HG03039 (cell line): ENCODE data around the gene PBOV1.
"Not testable (repeated sequence)": the region's sequence is repeated elsewhere in the genome, so short reads cannot be mapped to it uniquely, and the experiment has no call there.

Source experiments
- ATAC-seq: cut with Tn5 transposase; IDR thresholded peaks from one replicate; pipeline ENCODE4 v1.9.1; 2021; ENCODE audit warnings: mild to moderate bottlenecking, moderate library complexity; ENCODE audit not compliant: unreplicated experiment

The PBOV1 gene

GRCh38 chr6:138238368-138238767, 20.1 kb upstream of the PBOV1 start:
- no peak for ATAC-seq

- no peak for ATAC-seq
Measured at GRCh38 chr6:138237463-138237862, 19.2 kb upstream of the PBOV1 start.

GRCh38 chr6:138235693-138236092, 17.4 kb upstream of the PBOV1 start:
- no peak for ATAC-seq

- ATAC-seq, result no peak
Measured at GRCh38 chr6:138235205-138235604, 16.9 kb upstream of the PBOV1 start.

GRCh38 chr6:138234363-138234762, 16.1 kb upstream of the PBOV1 start:
- no peak for ATAC-seq

GRCh38 chr6:138231381-138231886, 13.1 kb upstream of the PBOV1 start:
- ATAC-seq, result no peak

GRCh38 chr6:138230759-138231380, 12.6 kb upstream of the PBOV1 start:
- no peak for ATAC-seq

GRCh38 chr6:138230221-138230620, 11.9 kb upstream of the PBOV1 start:
- no peak for ATAC-seq

GRCh38 chr6:138229663-138230179, 11.4 kb upstream of the PBOV1 start:
- no peak for ATAC-seq

GRCh38 chr6:138229072-138229471, 10.8 kb upstream of the PBOV1 start:
- ATAC-seq, result no peak

- no peak for ATAC-seq
Measured at GRCh38 chr6:138227316-138227781, 9.1 kb upstream of the PBOV1 start.

- no peak for ATAC-seq
Measured at GRCh38 chr6:138226700-138227315, 8.5 kb upstream of the PBOV1 start.

GRCh38 chr6:138225953-138226352, 7.7 kb upstream of the PBOV1 start:
- no peak for ATAC-seq

GRCh38 chr6:138222901-138223546, 4.7 kb upstream of the PBOV1 start:
- no peak for ATAC-seq

- ATAC-seq, result no peak
Measured at GRCh38 chr6:138219901-138220300, 1.6 kb upstream of the PBOV1 start.

- ATAC-seq, result no peak
Measured at GRCh38 chr6:138219398-138219797, 1.1 kb upstream of the PBOV1 start.

- no peak for ATAC-seq
Measured at GRCh38 chr6:138215093-138215782, 3.1 kb downstream of the PBOV1 start.

- ATAC-seq, result not testable (repeated sequence)
Measured at GRCh38 chr6:138212530-138212929, 5.8 kb downstream of the PBOV1 start.

GRCh38 chr6:138211601-138212000, 6.7 kb downstream of the PBOV1 start:
- ATAC-seq, result no peak

GRCh38 chr6:138211048-138211581, 7.2 kb downstream of the PBOV1 start:
- no peak for ATAC-seq

GRCh38 chr6:138206862-138207261, 11.4 kb downstream of the PBOV1 start:
- ATAC-seq, result no peak
